SK-N-SH (cell line): Measurements from ENCODE around the gene ARAP1. TPM values are rescaled to one million over a fixed set of nuclear protein-coding genes. Genes with fewer than 3 reads are reported as not detected.

Experiments used
- CTCF ChIA-PET: fragments of 300-600, 350-600 bp; formaldehyde crosslinking; extraction: SDS; loops from one replicate; lab custom pipeline; 2021; lab: Yijun Ruan, JAX
- POLR2A ChIA-PET: fragments of 350-600 bp; sonication (Branson Sonifier 250); formaldehyde crosslinking; extraction: SDS; loops from one replicate; lab custom pipeline; 2020; ENCODE audit warnings: antibody characterized with exemption, inconsistent platforms; lab: Yijun Ruan, JAX
- DNase-seq: peaks from one replicate; pipeline ENCODE4 v3.0.0; 2012
- H2AFZ ChIP-seq: fragments of 200-600 bp; sonication (generic); 2 replicates; pipeline ENCODE4 v1.8.1; 2016; ENCODE audit warnings: antibody characterized with exemption, mild to moderate bottlenecking, low read depth
- H3F3A ChIP-seq: fragments of 200-600 bp; sonication (generic); replicated peaks from 2 replicates; pipeline ENCODE3; 2016; ENCODE audit warnings: antibody characterized with exemption, mild to moderate bottlenecking; ENCODE audit not compliant: insufficient read depth
- H3K27ac ChIP-seq, 2 experiments: fragments of 200-500 bp in 1 of 2; fragments of 200-600 bp in 1 of 2; sonication (Bioruptor generic) in 1 of 2; sonication (generic), shearing (Covaris generic) in 1 of 2; 2 replicates each; pipeline versions ENCODE4 v1.5.1 to v1.6.1; 2014 to 2016; ENCODE audit warnings: low read depth in 2 of 2, inconsistent platforms in 1 of 2, low read length in 1 of 2, mild to moderate bottlenecking in 1 of 2, mixed read lengths in 1 of 2
- H3K27me3 ChIP-seq: fragments of 200-600 bp; sonication (generic), shearing (Covaris generic); 2 replicates; pipeline ENCODE4 v1.6.1; 2016; ENCODE audit warnings: mixed run types; ENCODE audit not compliant: insufficient read depth
- H3K36me3 ChIP-seq, 2 experiments: fragments of 200-500 bp in 1 of 2; fragments of 200-600 bp in 1 of 2; sonication (Bioruptor generic) in 1 of 2; sonication (generic) in 1 of 2; replicated peaks in 1 of 2; 2 replicates each; pipeline versions ENCODE3 to v1.5.1; 2014 to 2016; ENCODE audit warnings: low read length in 1 of 2, mild to moderate bottlenecking in 1 of 2; ENCODE audit not compliant: insufficient read depth in 2 of 2, control insufficient read depth in 1 of 2
- H3K4me1 ChIP-seq, 2 experiments: fragments of 200-500 bp in 1 of 2; fragments of 200-600 bp in 1 of 2; sonication (Bioruptor generic) in 1 of 2; sonication (generic), shearing (Covaris generic) in 1 of 2; 2 replicates each; pipeline versions ENCODE4 v1.5.1 to v1.6.1; 2014 to 2016; ENCODE audit warnings: low read depth in 1 of 2, low read length in 1 of 2, mixed run types in 1 of 2; ENCODE audit not compliant: insufficient read depth in 2 of 2, control insufficient read depth in 1 of 2
- H3K4me2 ChIP-seq: fragments of 200-600 bp; sonication (generic), shearing (Covaris generic); 2 replicates; pipeline ENCODE4 v1.6.1; 2017; ENCODE audit warnings: mixed run types
- H3K4me3 ChIP-seq, 2 experiments: fragments of 200-500 bp in 1 of 2; fragments of 200-600 bp in 1 of 2; sonication (Bioruptor generic) in 1 of 2; sonication (generic), shearing (Covaris generic) in 1 of 2; 2 replicates each; pipeline versions ENCODE4 v1.5.1 to v1.8.1; 2014 to 2016; ENCODE audit warnings: low read depth in 2 of 2, inconsistent platforms in 1 of 2, low read length in 1 of 2, mild to moderate bottlenecking in 1 of 2, mixed read lengths in 1 of 2, moderate library complexity in 1 of 2
- H3K79me2 ChIP-seq: fragments of 200-600 bp; sonication (generic); 2 replicates; pipeline ENCODE4 v1.8.1; 2017; ENCODE audit warnings: mild to moderate bottlenecking; ENCODE audit not compliant: insufficient read depth
- H3K9ac ChIP-seq: fragments of 200-600 bp; sonication (generic); 2 replicates; pipeline ENCODE4 v1.6.1; 2017; ENCODE audit warnings: mixed run types
- H3K9me2 ChIP-seq: fragments of 200-600 bp; sonication (generic); 2 replicates; pipeline ENCODE4 v1.6.1; 2017; ENCODE audit warnings: mixed run types
- H3K9me3 ChIP-seq: fragments of 200-600 bp; sonication (generic); 2 replicates; pipeline ENCODE4 v1.6.1; 2017; ENCODE audit warnings: mixed run types, mild to moderate bottlenecking, moderate library complexity
- H4K20me1 ChIP-seq: fragments of 200-600 bp; sonication (generic); 2 replicates; pipeline ENCODE4 v1.6.1; 2017; ENCODE audit warnings: mild to moderate bottlenecking, mixed run types; ENCODE audit not compliant: insufficient read depth
- CHD2 ChIP-seq: fragments of 150-350 bp; IDR thresholded peaks from 2 replicates; pipeline ENCODE4 v1.6.1; 2018; ENCODE audit warnings: low read length; ENCODE audit not compliant: partially characterized antibody
- EZH2phosphoT487 ChIP-seq: fragments of 200-600 bp; sonication (generic); IDR thresholded peaks from 2 replicates; pipeline ENCODE4 v1.6.1; 2017; ENCODE audit warnings: low read depth, mixed run types, mild to moderate bottlenecking, antibody characterized with exemption, moderate library complexity, borderline replicate concordance
- MXI1 ChIP-seq: IDR thresholded peaks from 2 replicates; pipeline ENCODE4 v1.6.1; 2012; ENCODE audit warnings: mild to moderate bottlenecking, low read depth, low read length, improper control_type of control experiment
- REST ChIP-seq: IDR thresholded peaks from 2 replicates; pipeline ENCODE4 v1.6.1; 2012; ENCODE audit warnings: mild to moderate bottlenecking, low read depth, low read length, moderate library complexity
- RXRA ChIP-seq: IDR thresholded peaks from 2 replicates; pipeline ENCODE4 v1.4.0; 2012; ENCODE audit warnings: low read depth, mild to moderate bottlenecking, borderline replicate concordance
- USF2 ChIP-seq: fragments of 150-350 bp; IDR thresholded peaks from 2 replicates; pipeline ENCODE4 v1.6.1; 2017; ENCODE audit warnings: antibody characterized with exemption, low read length, low read depth, borderline replicate concordance
- WGBS: methylation state at CpG from one replicate; pipeline ENCODE4 v1.1.6; 2017; ENCODE audit warnings: low lambda C conversion rate; 5-methylcytosine and 5-hydroxymethylcytosine counted together
- polyA plus RNA-seq, 3 experiments: library from polyadenylated mRNA; depleted of rRNA; stranded (reverse); fragments of >200 nt; gene quantifications; 2 replicates each; pipeline ENCODE4 v1.2.3, GENCODE V29; 2012

Gene ARAP1
- polyA plus RNA-seq, 1 of the 3 experiments (the other 2 are of a cell fraction), result 56.6 TPM

GRCh38 chr11:72678524-72678923 is 73.7 kb downstream of the ARAP1 start:
- Histone ChIP-seq H3K4me2 (no peak overlapping the region), H3K27ac (no peak overlapping the region), H3K9me3 (no peaks in the 10 kb centered on the region), H3K4me1 (peaks cover 0 to 19% of the 10 kb centered on the region in 2 experiments; a peak in 1 of 4 replicates), H3K4me3 (no peak overlapping the region), H3K79me2 (no peaks in the 10 kb centered on the region), H2AFZ (no peak overlapping the region), H3F3A (no peaks in the 10 kb centered on the region), H3K27me3 (peaks cover 17% of the 10 kb centered on the region; the same call in 1 of the 2 replicates), H4K20me1 (peaks cover 5% of the 10 kb centered on the region; the same call in 1 of the 2 replicates), H3K9me2 (no peaks in the 10 kb centered on the region), H3K36me3 (no peaks in the 10 kb centered on the region), H3K9ac (no peak overlapping the region)
- WGBS, result 67% methylated on average over 7 of the region's 8 CpGs
- CTCF ChIA-PET, result interaction anchor here (1.1 to 12.2 kb wide), 7 partner anchors 28 to 207 kb away, joined by 3 to 207 read pairs (median 20); no protein-coding TSS in a partner anchor
- TF ChIP-seq CHD2, result no peak
- TF ChIP-seq REST, result no peak
- POLR2A ChIA-PET, result no interaction called here
- DNase-seq, result no peak

GRCh38 chr11:72676861-72677341 is 75.3 kb downstream of the ARAP1 start:
- Histone ChIP-seq H3K4me2 (no peak overlapping the region), H3K4me3 (no peak overlapping the region), H3K27ac (no peak overlapping the region), H3K27me3 (peaks cover 28% of the 10 kb centered on the region; the same call in 1 of the 2 replicates), H2AFZ (no peak overlapping the region), H3F3A (no peaks in the 10 kb centered on the region), H4K20me1 (no peaks in the 10 kb centered on the region), H3K9me3 (no peaks in the 10 kb centered on the region), H3K36me3 (no peaks in the 10 kb centered on the region), H3K79me2 (no peaks in the 10 kb centered on the region), H3K9ac (no peak overlapping the region), H3K4me1 (peaks cover 0 to 23% of the 10 kb centered on the region in 2 experiments; a peak in 1 of 4 replicates), H3K9me2 (no peaks in the 10 kb centered on the region)
- 69% methylated on average over 27 of the region's 30 CpGs for WGBS
- CTCF ChIA-PET, result interaction anchor here (1.0 to 12.2 kb wide), 4 partner anchors 7 to 206 kb away, joined by 3 to 207 read pairs (median 48); no protein-coding TSS in a partner anchor
- TF ChIP-seq RXRA (no peak), MXI1 (no peak), REST (peak; percentile 92), USF2 (no peak), EZH2phosphoT487 (no peak)
- POLR2A ChIA-PET, result interaction anchor here (0.6 kb wide), 1 partner anchor 26 kb away, joined by 3 read pairs; no protein-coding TSS in a partner anchor
- DNase-seq, result no peak
